Hepatocyte (in vitro differentiated cells): Measurements from ENCODE around the gene PRMT1. TPM values are rescaled to one million over a fixed set of nuclear protein-coding genes. Genes with fewer than 3 reads are reported as not detected.

Experiments
- DNase-seq: peaks from one replicate; pipeline ENCODE4 v3.0.0-alpha.2; 2016; ENCODE audit warnings: low spot score
- H2AFZ ChIP-seq: fragments of 200-600 bp; sonication (generic); 2 replicates; pipeline ENCODE4 v1.6.0; 2016; ENCODE audit warnings: antibody characterized with exemption, mild to moderate bottlenecking
- H3K27ac ChIP-seq: fragments of 200-600 bp; sonication (generic); 2 replicates; pipeline ENCODE4 v1.5.1; 2016; ENCODE audit warnings: mild to moderate bottlenecking
- H3K27me3 ChIP-seq: fragments of 200-600 bp; sonication (generic); 2 replicates; pipeline ENCODE4 v1.6.1; 2016
- H3K36me3 ChIP-seq: fragments of 200-600 bp; sonication (generic); replicated peaks from 2 replicates; pipeline ENCODE4 v1.5.1; 2016; ENCODE audit warnings: low read depth; ENCODE audit not compliant: insufficient read depth
- H3K4me1 ChIP-seq: fragments of 200-600 bp; sonication (generic); 2 replicates; pipeline ENCODE4 v1.5.1; 2016; ENCODE audit warnings: mild to moderate bottlenecking, moderate library complexity; ENCODE audit not compliant: insufficient read depth
- H3K4me2 ChIP-seq: fragments of 200-600 bp; sonication (generic); 2 replicates; pipeline ENCODE4 v1.6.0; 2016
- H3K4me3 ChIP-seq: fragments of 200-600 bp; sonication (generic); 2 replicates; pipeline ENCODE4 v1.5.1; 2016; ENCODE audit warnings: mild to moderate bottlenecking
- H3K79me2 ChIP-seq: fragments of 200-600 bp; sonication (generic); 2 replicates; pipeline ENCODE4 v1.6.0; 2017; ENCODE audit warnings: mild to moderate bottlenecking
- H3K9me2 ChIP-seq: fragments of 200-600 bp; sonication (generic); replicated peaks from 2 replicates; pipeline ENCODE4 v1.6.0; 2017; ENCODE audit warnings: mild to moderate bottlenecking; ENCODE audit not compliant: insufficient read depth
- H3K9me3 ChIP-seq: fragments of 200-600 bp; sonication (generic); 2 replicates; pipeline ENCODE4 v1.5.1; 2016; ENCODE audit warnings: low read depth, mild to moderate bottlenecking
- H4K20me1 ChIP-seq: fragments of 200-600 bp; sonication (generic); 2 replicates; pipeline ENCODE4 v1.6.0; 2016; ENCODE audit warnings: mild to moderate bottlenecking; ENCODE audit not compliant: insufficient read depth, poor library complexity, severe bottlenecking
- CTCF ChIP-seq: fragments of 200-600 bp; sonication (generic); IDR thresholded peaks from 2 replicates; pipeline ENCODE4 v1.5.1; 2016; ENCODE audit warnings: antibody characterized with exemption, mild to moderate bottlenecking; ENCODE audit not compliant: poor library complexity
- EZH2 ChIP-seq: fragments of 200-600 bp; sonication (generic); IDR thresholded peaks from 2 replicates; pipeline ENCODE4 v1.6.1; 2016; ENCODE audit warnings: antibody characterized with exemption, mild to moderate bottlenecking, borderline replicate concordance
- EZH2phosphoT487 ChIP-seq: fragments of 200-600 bp; sonication (generic); IDR thresholded peaks from one replicate; pipeline ENCODE4 v1.6.1; 2018; ENCODE audit warnings: antibody characterized with exemption, mild to moderate bottlenecking, low read depth, moderate library complexity; ENCODE audit not compliant: unreplicated experiment, severe bottlenecking
- WGBS: methylation state at CpG from one replicate; pipeline ENCODE4 v1.1.6; 2016; ENCODE audit warnings: low lambda C conversion rate; ENCODE audit errors: missing lambda C conversion rate; 5-methylcytosine and 5-hydroxymethylcytosine counted together
- polyA plus RNA-seq: library from polyadenylated mRNA; unstranded; fragments of >200 nt; fragmentation: Nextera tagmentation; extraction: Ambion mirVana; gene quantifications from 2 replicates; pipeline ENCODE4 v1.2.1, GENCODE V29; 2016
- total RNA-seq: library from RNA; depleted of rRNA; stranded (reverse); fragments of >200 nt; gene quantifications from 2 replicates; pipeline ENCODE4 v1.2.3, GENCODE V29; 2014

Gene PRMT1
- total and polyA plus RNA-seq, 2 experiments from 2014 or later, result 180 to 189 TPM

- 33% methylated on average over 24 of the region's 28 CpGs for WGBS
- Histone ChIP-seq H3K9me2 (no peaks in the 10 kb centered on the region), H3K4me2 (peak overlapping the region; percentile 72), H3K9me3 (no peaks in the 10 kb centered on the region), H3K4me1 (peaks cover 7% of the 10 kb centered on the region), H3K27ac (peak overlapping the region; percentile 95), H2AFZ (peak overlapping the region; percentile 53), H4K20me1 (no peaks in the 10 kb centered on the region), H3K79me2 (peaks cover 14% of the 10 kb centered on the region), H3K4me3 (no peak overlapping the region), H3K36me3 (no peaks in the 10 kb centered on the region), H3K27me3 (no peaks in the 10 kb centered on the region)
- no peak for TF ChIP-seq EZH2phosphoT487
- peak; percentile 94 for TF ChIP-seq CTCF
- DNase-seq, result peak; percentile 93
Measured at GRCh38 chr19:49672131-49672919, 4.7 kb upstream of the PRMT1 start.

GRCh38 chr19:49676136-49676783 is 811 bp upstream of the PRMT1 start:
- Histone ChIP-seq H2AFZ (peak overlapping the region; percentile 38), H3K4me3 (peak overlapping the region; percentile 24), H4K20me1 (peaks cover 22% of the 10 kb centered on the region), H3K27ac (peak overlapping the region; percentile 92), H3K4me2 (peak overlapping the region; percentile 67), H3K4me1 (peaks cover 19% of the 10 kb centered on the region), H3K27me3 (no peaks in the 10 kb centered on the region), H3K9me2 (no peaks in the 10 kb centered on the region), H3K36me3 (no peaks in the 10 kb centered on the region), H3K79me2 (peaks cover 39% of the 10 kb centered on the region), H3K9me3 (no peaks in the 10 kb centered on the region)
- 3% methylated on average over 27 of the region's 27 CpGs for WGBS
- DNase-seq, result peak; percentile 94
- TF ChIP-seq EZH2 (no peak), CTCF (no peak), EZH2phosphoT487 (no peak)

GRCh38 chr19:49676784-49677230 is 264 bp upstream of the PRMT1 start:
- H3K4me3 ChIP-seq, result no peak overlapping the region
- H4K20me1 ChIP-seq, result peaks cover 27% of the 10 kb centered on the region
- no peaks in the 10 kb centered on the region for H3K9me2 ChIP-seq
- H3K9me3 ChIP-seq, result no peaks in the 10 kb centered on the region
- peaks cover 44% of the 10 kb centered on the region for H3K79me2 ChIP-seq
- peak; percentile 100 for DNase-seq
- H3K36me3 ChIP-seq, result no peaks in the 10 kb centered on the region
- TF ChIP-seq CTCF, result no peak
- no peak for TF ChIP-seq EZH2
- TF ChIP-seq EZH2phosphoT487, result no peak
- H2AFZ ChIP-seq, result no peak overlapping the region
- H3K27ac ChIP-seq, result peak overlapping the region; percentile 75
- no peaks in the 10 kb centered on the region for H3K27me3 ChIP-seq
- no peak overlapping the region for H3K4me2 ChIP-seq
- H3K4me1 ChIP-seq, result peaks cover 16% of the 10 kb centered on the region
- 2% methylated on average over 27 of the region's 34 CpGs for WGBS
